HEK293T (cell line): ENCODE results near the gene THSD4.

Experiments used
- CTBP1 ChIP-seq: fragments of 450-650 bp; IDR thresholded peaks from 2 replicates; pipeline ENCODE4 v1.6.1; 2016; ENCODE audit warnings: borderline replicate concordance
- FOXA1 ChIP-seq: fragments of 450-650 bp; IDR thresholded peaks from 2 replicates; pipeline ENCODE4 v1.6.1; 2016; ENCODE audit warnings: mild to moderate bottlenecking
- FOXK2 ChIP-seq: fragments of 450-650 bp; IDR thresholded peaks from 2 replicates; pipeline ENCODE4 v1.6.1; 2016; ENCODE audit warnings: mild to moderate bottlenecking
- FOXM1 ChIP-seq: fragments of 450-650 bp; IDR thresholded peaks from 2 replicates; pipeline ENCODE4 v1.6.1; 2017; ENCODE audit warnings: mild to moderate bottlenecking, borderline replicate concordance
- L3MBTL2 ChIP-seq: fragments of 450-650 bp; conservative IDR thresholded peaks from 2 replicates; pipeline ENCODE4 v1.6.1; 2016; ENCODE audit warnings: mild to moderate bottlenecking
- SP1 ChIP-seq: fragments of 450-650 bp; IDR thresholded peaks from 2 replicates; pipeline ENCODE4 v1.6.1; 2017
- TARDBP ChIP-seq: fragments of 450-650 bp; IDR thresholded peaks from 2 replicates; pipeline ENCODE4 v1.6.1; 2016
- ZNF384 ChIP-seq: fragments of 450-650 bp; IDR thresholded peaks from 2 replicates; pipeline ENCODE4 v1.6.1; 2016

GRCh38 chr15:71346464-71346863 is 231.2 kb downstream of the THSD4 start:
- TF ChIP-seq ZNF384 (no peak), FOXA1 (no peak), FOXM1 (no peak), FOXK2 (no peak), TARDBP (no peak), SP1 (no peak), L3MBTL2 (no peak), CTBP1 (no peak)
